DND-41 (cell line): ENCODE data around the gene SNCG.

Experiments used
- CTCF ChIP-seq: IDR thresholded peaks from 2 replicates; pipeline ENCODE4 v1.5.1; 2012; ENCODE audit warnings: borderline replicate concordance, low read length, moderate library complexity, mild to moderate bottlenecking; ENCODE audit not compliant: poor library complexity, severe bottlenecking; ENCODE audit errors: extremely low read depth
- EZH2 ChIP-seq: IDR thresholded peaks from 3 replicates; pipeline ENCODE4 v1.6.1; 2012; ENCODE audit warnings: borderline replicate concordance, low read depth, mild to moderate bottlenecking, moderate library complexity, low read length, inconsistent platforms; ENCODE audit not compliant: severe bottlenecking

- TF ChIP-seq CTCF (no peak), EZH2 (no peak)
Measured at GRCh38 chr10:86951184-86951761, 7.1 kb upstream of the SNCG start.
